RKO (cell line): ENCODE results near the gene DVL1.
"Not testable (repeated sequence)": the region's sequence is repeated elsewhere in the genome, so short reads cannot be mapped to it uniquely, and the experiment has no call there.

Experiments
- DNase-seq: peaks from one replicate; pipeline ENCODE4 v3.0.0-alpha.2; 2016; ENCODE audit warnings: low spot score

Gene DVL1

GRCh38 chr1:1373051-1373814 lies 24.0 kb upstream of the DVL1 start:
- DNase-seq: no peak

GRCh38 chr1:1371746-1372711 lies 22.8 kb upstream of the DVL1 start:
- peak; percentile 35 for DNase-seq

DNA sequence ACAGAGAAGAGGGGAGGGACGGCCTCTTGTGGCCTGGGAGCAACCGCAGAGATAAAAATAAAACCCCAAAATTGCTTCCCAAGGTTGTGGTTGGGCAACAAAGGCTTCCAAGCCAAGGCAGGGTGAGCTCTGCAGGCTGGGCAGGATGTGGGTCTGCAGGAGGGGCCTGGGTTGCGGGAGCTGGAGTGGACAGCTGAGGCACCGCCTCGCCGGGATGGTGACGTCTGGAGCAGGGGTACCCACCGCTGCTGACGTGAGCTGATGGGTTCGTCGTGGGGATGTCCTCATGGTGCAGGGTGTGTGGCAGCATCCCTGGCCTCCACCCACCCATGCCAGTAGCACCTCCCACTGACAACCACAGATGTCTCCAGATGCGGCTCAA lies 22.1 kb upstream of the DVL1 start:
- DNase-seq: no peak

DNA sequence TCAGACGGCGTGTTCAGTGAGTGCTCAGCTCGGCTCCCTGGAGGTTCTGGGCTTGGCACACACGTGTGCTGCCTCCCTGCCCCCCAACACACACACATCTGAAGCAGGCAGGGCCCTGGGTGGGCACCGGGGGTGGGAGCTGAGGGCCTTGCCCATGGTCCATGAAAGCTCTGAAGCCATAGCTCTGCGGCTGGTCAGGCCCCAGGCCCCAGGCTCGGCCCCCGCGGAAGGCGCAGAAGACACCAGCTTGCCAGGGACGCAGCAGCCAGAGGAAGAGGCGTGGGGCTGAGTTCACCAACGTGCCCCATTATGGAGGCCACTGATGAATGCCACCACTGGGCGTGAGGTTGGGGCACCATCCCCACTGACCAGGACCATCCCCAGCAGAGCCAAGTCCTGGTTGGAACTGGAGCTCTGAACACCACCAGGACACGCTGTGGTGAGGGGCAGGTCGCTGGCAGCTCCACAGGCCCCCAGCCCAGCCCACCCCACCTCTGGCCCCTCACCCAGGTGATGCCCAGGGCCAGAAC lies 21.6 kb upstream of the DVL1 start:
- DNase-seq: no peak

GRCh38 chr1:1370094-1370493 lies 20.9 kb upstream of the DVL1 start:
- DNase-seq: not testable (repeated sequence)

DNA sequence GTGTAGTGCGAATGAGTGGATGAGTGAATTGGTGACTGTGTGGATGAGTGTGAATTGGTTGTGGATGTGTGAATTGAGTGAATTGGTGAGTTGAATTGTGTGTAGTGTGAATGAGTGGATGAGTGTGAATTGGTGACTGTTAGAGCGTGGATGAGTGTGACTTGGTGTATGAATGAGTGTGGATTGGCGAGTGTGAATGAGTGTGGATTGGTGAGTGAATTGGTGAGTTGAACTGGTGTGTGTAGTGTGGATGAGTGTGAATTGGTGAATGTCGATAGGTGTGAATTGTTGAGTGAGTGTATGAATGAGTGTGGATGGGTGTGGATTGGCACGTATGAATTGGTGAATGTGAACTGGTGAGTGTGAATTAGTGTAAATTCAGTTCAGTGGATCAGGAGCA lies 18.1 kb upstream of the DVL1 start:
- DNase-seq: no peak

- DNase-seq: no peak
Observed at GRCh38 chr1:1366699-1367066, 17.5 kb upstream of the DVL1 start.

DNA sequence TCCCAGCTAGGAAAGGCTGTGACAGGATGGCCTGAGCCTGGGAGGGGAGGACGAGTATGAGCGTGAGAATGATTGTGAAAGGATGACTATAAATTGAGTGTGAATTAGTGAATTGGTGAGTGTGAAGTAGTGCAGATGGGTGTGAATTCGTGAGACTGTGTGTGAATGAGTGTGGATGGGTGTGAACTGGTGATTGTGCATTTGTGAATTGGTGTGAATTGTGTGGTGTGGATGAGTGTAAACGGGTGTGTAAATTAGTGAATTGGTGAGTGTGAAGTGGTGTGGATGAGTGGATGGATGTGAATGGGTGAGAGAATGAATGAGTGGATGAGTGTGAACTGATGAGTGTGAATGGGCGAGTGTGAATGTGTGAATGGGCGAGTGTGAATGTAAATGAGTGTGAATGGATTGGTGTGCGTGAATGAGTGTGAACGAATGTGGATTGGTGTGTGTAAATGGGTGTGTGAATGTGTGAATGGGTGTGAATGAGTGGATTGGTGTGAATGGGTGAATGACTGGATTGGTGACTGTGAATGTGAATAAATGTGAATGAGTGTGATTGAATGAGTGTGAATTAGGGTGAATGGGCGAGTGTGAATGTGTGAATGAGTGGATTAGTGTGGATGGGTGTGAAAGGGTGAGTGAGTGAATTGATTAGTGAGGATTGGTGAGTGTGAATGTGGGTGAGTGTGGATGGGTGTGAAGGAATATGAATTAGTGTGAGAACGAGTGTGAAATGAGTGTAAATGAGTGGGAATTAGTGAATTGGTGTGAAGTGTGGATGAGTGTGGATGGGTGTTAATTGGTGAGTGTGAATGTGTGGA lies 16.9 kb upstream of the DVL1 start:
- no peak for DNase-seq

DNA sequence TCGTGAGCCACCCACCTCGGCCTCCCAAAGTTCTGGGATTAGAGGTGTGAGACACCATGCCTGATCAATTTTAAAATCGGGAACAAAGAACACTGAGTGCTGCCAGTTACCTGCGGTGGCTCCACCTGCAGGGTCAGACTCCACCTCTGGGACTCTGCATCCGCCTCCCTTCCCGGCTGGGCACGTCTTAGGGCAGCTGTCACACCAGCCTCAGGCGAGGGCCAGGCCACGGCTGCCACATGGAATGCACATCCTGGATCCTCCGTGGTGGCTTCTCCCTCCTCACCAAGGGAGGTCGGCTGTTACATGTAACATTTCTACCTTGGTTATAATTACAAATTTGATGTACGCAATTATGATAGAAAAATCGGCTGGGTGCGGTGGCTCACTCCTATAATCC lies 15.0 kb upstream of the DVL1 start:
- no peak for DNase-seq

DNA sequence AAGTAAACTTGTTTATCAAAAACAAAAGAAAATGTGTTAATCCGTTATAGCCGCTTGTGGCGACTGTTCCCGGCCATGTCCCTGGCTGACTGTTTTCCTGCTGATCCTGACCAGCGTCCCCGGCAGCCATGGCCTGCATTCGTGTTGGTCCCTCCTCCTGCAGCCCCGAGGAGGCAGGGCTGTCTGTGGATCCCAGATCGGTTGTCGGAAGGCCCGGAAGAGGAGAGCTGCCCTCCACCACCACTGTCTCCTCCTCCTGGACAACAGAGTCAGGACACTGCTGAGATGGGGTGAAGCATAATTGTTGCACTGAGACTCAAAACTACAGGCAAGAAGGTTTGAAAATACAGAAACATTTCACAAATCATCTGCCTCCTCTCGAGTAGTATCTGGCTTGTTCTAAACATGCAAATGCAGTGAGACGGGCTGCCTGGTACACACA lies 12.8 kb upstream of the DVL1 start:
- DNase-seq: no peak

DNA sequence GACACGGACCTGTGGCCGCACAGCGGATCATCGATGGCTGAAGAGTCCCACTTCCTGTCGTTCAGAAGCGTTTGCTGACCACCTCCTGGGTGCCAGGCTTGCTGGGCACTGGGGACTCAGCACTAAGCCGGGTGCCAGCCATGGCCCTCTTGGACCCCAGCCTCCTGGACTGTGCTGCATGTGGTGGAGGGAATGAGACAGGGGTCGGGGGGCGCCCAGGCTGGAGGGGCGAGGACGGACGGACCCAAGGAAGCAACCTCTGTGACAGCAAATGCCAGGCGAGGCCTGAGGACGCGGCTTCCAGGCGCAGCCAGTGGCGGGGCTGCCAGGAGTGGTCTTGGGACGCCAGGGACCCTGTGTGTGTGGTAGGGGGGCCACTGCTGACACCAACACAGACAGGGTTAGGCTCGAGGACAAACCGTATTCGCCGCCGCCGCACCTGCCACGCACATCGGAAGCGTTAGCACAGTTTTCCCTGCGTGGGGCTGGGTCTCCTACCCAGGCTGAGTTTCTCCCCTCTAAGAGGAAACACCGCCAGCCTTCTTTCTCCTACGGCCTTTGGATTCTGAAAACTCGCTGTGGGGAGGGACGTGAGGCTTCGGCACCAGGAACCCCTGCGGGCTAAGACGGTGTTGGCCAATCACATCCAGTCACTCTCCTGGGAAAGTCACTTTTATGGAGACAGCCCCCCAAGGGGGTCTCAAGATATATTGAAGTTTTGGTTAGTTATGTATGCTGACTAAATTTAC lies 12.2 kb upstream of the DVL1 start:
- DNase-seq: no peak

DNA sequence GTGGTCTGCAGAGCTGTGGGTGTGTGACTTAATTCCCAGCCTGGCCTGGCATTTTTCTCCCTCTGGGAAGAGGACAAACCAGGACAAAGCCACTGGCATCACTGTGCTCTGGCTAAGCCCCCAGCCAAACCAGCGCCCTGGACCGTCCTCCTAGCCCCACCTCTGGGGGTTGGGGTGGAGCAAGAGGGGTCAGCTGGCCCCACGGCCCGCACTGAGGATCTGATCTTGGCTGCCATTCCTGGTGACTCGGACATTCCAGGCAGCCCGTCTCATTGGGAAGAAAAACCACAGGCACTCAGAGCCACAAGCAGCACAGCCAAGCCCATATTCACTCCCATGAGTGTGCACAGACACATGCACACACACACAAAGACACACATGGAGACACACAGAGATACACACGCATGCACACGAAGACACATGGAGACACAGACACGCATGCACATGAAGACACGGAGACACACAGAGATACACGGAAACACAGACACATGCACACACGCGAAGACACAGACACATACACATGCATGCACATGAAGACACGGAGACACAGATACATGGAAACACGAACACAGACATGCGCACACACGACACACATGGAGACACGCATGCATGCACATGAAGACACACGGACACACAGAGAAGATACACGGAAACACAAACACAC lies 11.4 kb upstream of the DVL1 start:
- DNase-seq: peak; percentile 62

- DNase-seq: no peak
Observed at GRCh38 chr1:1359664-1360468, 10.6 kb upstream of the DVL1 start.

DNA sequence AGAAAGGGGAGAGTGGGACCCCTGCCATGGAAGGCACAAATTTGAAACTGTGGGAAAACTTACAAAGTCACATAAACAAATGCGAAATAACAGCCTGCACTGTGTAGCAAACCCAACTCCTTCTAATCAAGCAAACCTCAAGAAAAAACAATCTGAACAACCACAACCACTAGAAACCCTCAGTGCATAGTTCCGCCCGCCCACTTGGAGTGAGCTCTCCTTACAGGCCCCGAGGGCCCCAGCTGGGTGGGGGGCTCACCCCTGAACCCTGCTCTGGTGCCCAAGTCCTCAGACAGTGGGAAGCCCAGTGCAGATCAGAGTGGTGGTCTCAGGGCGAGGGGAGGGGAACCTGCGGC lies 10.1 kb upstream of the DVL1 start:
- no peak for DNase-seq

GRCh38 chr1:1358433-1359271 lies 9.4 kb upstream of the DVL1 start, which contains the start of gene MXRA8:
Gene MXRA8, minus strand, starts transcription at chr1:1358555. Its CDS starts 51 bp downstream, at chr1:1358504.
- no peak for DNase-seq

DNA sequence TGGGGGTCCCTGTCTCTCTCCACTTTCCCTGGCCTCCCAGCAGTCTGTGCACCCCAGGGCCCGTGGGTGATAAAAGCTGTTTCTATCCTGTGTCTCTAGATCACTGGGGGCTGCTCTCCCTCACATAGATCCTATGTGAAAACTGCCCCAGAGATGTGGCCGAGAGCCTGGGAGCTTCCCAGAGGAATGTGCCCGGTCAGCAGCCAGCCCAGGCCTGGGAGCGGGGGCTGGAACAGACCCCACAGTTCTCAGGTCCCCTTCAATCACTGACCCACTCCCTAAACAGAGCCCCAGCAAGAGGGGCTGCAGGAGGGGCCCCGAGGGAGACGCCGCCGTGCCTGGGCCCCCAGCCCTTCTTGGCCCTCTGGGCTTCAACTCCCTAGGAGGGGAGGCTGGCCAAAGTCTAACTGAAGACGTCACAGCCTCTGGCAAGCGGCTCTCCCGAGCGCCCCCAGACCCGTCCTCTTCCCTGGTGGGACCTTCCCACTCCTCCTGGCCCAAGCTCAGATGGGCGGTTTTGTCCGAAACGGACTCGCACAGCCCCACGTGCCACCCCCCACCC lies 8.7 kb upstream of the DVL1 start:
- no peak for DNase-seq

DNA sequence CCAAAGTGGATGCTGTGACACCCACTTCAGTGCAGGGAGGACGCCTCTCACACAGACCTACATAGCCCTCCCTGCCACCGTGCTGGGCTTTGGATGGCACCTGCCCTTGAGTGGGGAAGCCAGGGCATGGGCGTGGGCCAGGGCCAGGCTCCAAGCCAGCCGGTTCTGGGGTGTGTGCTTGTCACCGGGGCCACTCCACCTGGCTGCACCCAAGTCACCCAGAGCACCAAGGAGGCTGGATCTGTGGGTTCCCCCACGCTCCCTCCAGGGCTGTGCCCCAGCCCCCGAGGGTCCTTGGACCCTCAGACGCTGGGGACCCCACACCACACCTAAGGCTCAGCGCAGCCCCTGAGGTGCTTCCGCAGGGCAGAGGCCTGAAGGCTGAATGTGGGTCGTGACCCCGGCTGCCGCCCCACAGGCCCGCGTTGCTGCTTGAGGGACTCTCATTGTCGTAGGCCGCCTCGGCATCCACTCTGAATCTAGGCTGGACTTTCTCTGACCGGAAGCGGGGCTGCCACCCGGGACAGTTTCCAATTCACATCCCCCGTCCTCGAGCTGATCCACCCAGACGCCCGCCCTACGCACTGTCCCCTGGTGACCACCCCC lies 7.7 kb upstream of the DVL1 start:
- DNase-seq: no peak

- no peak for DNase-seq
Observed at GRCh38 chr1:1356166-1356795, 7.1 kb upstream of the DVL1 start.
